ENCODE data around the gene CCDC102A.
"Not testable (repeated sequence)": the region's sequence is repeated elsewhere in the genome, so short reads cannot be mapped to it uniquely, and the experiment has no call there.

The CCDC102A gene

GRCh38 chr16:57564571-57565270 lies 28.4 kb upstream of the CCDC102A start:
- no peak for DNase-seq

DNA sequence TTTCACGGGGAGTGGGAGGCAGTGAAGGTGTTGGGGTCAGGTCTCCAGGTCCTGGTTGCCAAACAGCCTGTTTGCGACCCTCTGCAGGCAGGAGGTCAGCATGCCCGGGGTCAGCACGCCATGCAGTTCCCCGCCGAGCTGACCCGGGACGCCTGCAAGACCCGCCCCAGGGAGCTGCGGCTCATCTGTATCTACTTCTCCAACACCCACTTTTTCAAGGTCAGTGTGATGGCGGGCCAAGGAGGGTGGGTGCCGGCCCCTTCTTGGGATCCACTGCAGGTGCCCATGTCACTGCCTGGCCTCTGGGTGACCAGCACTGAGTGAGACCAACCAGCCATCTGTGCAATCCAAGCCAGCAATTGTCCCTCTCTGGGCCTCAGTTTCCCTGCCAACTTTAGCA lies 27.4 kb upstream of the CCDC102A start:
- DNase-seq = no peak

- no peak for DNase-seq
Observed at GRCh38 chr16:57563487-57563750, 27.0 kb upstream of the CCDC102A start.

DNA sequence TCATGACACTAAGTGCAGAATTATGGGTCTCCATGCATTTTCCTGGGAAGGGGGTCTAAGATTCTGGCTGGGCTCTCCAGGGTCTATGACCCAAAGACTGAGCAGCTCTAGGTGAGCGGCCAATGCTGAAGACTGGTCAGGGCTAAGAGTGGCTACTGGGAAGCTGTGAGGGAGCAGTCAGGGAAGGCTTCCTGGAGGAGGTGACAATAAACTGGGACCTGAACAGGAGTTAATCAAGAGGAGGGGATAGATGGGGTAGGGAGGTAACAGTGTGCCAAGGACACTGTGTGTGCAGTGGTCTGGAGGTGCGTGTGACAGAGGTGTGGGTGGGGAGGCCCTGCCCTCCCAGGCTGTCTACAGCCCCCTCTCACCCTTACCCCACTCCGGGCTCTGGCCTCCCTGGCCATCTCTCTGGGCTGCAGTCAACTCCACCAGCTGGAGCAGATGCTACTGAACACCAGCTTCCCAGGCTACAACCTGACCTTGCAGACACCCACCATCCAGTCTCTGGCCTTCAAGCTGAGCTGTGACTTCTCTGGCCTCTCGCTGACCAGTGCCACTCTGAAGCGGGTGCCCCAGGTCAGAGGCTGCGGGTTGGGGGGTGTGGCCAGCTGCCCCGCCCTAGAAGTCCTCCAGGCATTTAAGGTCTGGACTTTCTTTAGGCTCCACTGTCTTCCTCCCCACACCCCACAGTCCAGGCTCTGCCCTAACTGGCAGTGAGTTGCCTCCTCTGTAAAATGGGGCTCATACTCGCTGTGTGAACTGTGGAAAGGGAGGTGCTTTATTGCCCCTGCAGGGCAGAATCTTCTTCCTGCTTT lies 26.5 kb upstream of the CCDC102A start:
- DNase-seq = no peak

- no peak for DNase-seq
Observed at GRCh38 chr16:57562066-57562465, 25.7 kb upstream of the CCDC102A start.

GRCh38 chr16:57559072-57559790 lies 22.9 kb upstream of the CCDC102A start:
- DNase-seq = no peak

DNA sequence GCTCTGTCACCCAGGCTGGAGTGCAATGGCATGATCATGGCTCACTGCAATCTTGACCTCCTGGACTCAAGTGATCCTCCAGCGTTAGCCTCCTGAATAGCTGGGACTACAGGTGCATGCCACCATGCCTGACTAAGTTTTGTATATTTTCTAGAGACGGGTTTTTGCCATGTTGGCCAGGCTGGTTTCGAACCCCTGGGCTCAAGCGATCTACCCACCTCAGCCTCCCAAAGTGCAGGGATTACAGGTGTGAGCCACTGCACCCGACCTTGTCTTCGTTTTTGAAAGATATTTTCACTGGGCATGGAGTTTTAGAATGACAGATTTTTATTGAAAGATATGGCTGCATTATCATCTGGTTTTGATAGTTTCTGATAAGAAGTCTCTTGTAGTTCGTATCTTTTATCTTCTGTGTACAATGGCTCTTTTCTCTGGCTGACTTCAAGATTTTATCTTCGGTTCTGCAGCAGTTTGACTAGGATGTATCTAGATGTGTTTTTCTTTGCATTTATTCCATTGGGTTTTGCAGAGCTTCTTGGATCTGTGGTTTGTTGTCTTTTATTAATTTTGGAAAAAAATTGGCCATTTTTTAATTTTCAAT lies 20.7 kb upstream of the CCDC102A start:
- no peak for DNase-seq

DNA sequence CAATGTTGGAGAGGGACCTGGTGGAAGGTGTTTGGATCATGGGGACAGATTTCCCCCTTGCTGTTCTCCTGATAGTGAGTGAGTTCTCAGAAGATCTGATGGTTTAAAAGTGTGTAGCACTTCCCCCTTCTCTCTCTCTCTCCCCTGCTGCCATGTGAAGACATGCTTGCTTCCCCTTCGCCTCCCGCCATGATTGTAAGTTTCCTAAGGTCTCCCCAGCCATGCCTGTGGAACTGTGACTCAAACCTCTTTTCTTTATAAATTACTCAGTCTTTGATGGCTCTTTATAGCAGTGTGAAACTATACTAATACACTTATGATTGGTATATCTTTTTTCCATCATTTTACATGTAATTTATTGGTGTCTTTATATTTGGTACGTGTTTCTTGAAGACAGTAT lies 19.5 kb upstream of the CCDC102A start:
- DNase-seq = no peak

DNA sequence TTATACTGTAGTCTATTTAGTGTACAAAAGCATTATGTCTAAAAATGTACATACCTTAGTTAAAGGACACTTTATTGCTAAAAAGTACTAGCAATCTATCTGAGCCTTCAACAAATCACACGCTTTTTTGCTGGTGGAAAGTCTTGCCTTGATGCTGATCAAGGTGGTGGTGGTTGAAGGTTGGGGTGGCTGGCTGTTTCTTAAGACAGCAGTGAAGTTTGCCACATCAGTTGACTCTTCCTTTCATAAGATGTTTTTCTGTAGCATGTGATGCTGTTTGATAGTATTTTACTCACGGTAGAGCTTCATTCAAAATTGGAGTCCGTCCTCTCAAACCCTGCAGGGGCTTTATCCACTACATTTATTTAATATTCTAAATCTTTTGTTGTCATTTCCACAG lies 14.7 kb upstream of the CCDC102A start:
- no peak for DNase-seq

GRCh38 chr16:57549730-57550129 lies 13.4 kb upstream of the CCDC102A start:
- no peak for DNase-seq

GRCh38 chr16:57548408-57548807 lies 12.0 kb upstream of the CCDC102A start:
- DNase-seq = no peak

GRCh38 chr16:57547524-57547923 lies 11.2 kb upstream of the CCDC102A start:
- not testable (repeated sequence) for DNase-seq

DNA sequence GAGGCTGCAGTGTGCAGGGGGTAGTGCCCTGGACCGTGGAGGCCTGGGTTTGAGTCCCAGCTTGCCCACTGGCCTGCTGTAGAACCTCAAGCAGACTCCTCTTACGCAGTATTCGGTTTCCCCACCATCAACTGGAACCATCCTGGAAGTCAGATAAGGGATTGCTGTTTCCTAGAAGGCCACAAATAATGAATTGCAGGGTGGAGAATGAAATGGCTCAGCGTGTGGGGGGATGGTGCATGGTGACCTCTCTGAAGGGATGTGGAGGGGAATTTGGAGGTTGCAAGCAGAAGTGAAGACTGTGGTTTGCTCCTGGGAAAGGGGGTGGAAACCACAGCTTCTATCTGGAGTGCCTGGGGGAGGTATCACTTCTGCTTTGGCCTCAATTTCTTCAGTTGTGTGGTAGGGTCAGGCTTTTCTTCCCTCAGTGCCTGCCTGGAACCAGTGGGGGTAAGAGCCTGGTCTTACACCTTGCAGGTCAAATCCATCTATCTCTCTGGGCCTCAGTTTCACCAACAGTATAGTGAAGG lies 7.8 kb upstream of the CCDC102A start:
- DNase-seq = no peak

DNA sequence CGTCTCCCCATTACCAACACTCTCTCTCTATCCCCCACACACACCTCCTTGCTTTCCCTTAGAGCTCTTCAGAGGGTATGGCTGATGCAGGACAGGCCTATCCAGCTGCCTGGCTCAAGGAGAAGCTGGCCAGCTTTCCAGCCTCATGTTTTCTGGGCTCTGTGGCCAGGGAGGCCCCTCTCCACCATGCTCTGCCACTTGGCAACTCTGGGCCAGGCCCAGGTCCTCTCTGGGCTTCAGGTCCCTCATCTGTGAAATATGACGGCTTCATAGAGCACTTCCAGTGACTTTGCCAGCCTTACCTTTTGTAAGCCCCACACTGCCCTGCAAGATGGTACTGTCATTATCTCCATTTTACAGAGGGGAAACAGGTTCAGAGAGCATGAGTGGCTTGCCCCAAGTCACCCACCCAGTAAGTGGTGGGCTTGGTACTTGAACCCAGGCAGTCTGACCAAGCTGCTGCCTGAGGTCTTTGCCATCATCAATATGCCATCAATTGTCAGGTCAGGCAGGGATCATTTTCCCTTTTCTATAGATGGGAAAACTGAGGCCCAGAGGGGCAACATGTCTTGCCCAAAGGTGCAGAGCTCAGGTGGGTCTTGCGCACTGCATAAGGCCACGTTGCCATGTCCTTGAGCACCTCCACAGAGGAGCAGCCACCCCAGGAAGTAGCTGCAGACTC lies 5.5 kb upstream of the CCDC102A start:
- no peak for DNase-seq

GRCh38 chr16:57540906-57541753 lies 4.8 kb upstream of the CCDC102A start:
- no peak for DNase-seq

DNA sequence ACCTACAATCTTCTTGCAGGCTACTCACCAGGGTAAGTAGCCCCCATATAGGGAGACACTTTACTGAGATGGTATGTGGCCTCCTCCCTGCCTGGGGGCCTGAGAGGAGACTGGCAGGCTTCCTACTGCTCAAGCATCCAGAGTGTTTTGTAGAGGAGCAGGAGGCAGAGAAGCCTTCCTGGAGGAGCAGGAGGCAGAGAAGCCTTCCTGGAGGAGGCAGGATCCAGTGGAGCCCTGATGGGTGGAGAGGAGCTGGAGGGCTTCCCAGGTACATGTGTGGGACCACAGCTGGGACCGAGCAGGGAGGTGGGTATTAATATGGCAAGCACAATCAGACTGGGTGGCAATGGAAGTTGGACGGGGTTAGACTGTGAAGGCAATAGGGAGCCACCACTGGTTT lies 4.0 kb upstream of the CCDC102A start:
- DNase-seq = no peak

DNA sequence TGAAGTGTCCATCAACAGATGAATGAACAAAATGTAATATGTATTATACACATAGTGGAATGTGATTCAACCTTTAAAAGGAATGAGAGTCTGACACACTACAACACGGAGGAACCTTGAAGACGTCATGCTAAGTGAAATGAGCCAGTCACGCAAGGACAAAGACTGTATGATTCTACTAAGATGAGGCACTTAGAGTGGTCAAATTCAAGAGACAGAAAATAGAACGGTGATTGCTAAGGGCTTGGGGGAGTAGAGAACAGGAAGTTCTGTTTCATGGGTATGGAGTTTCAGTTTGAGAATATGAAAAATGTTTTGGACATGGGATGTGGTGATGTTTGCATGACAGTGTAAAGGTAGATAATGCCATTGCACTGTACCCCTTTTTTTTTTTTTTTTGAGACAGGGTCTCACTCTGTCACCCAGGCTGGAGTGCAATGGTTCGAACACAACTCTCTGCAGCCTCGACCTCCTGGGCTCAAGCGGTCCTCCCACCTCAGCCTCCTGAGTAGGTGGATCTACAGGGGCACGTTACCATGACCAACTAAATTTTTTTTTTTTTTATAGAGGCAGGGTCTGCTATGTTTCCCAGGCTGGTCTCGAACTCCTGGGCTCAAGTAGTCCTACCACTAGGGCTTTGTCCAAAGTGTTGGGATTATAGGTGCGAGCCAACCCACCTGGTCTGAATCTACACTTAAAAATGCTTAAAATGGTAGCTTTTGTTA lies 2.9 kb upstream of the CCDC102A start:
- DNase-seq = no peak

DNA sequence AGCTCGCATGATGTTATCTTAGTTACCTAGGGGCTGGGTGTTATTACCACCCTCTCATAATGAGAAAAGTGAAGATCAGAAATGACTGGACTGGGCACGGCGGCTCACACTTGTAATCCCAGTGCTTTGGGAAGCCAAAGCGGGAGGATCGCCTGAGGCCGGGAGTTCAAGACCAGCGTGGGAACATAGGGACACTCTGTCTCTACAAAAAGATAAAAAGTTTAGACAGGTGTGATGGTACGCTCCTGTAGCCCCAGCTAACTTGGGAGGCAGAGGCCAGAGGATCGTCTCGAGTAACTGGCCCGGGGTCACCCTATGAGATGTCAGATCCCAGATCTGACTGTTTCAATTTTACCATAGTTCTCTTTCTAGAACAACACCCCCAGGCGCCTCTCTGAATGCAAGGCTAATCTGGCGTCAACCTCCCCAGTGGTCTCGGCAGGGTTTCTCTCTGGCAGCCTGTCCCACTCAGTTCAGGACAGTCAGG lies 1.9 kb upstream of the CCDC102A start:
- no peak for DNase-seq

DNA sequence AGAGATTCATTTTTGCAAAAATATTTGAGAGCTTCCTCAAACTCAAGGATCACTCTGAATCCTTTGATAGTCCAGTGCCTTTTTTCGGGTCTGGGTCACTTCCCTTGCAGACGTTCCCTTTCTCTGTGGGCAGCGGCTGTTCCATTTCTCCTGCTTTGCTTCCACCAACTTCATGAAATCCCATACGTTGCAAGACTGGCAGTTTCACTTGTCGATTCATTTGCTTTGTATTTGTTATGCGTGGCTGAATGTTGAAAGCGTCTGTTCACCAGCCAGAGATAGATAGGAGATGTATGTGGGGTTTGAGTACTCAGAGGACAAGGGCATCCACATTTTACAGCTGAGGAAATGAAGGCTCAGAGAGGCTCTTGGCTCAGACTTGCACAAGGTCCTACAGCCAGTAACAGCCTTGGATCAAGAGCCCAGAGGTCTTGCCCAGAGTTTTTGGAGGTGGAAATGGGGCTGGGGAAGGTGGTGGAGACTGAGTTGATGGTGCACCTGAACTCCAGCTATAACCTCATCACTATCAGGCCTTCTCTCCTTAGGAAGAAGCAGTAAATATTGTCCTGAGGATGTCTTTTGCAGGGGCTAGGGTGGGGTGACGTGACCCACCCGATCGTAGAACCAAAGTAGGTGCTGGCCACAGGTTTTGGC lies 1.3 kb upstream of the CCDC102A start:
- DNase-seq = no peak

- no peak for DNase-seq
Observed at GRCh38 chr16:57537194-57537505, 779 bp upstream of the CCDC102A start.

All from stimulated activated CD4-positive, alpha-beta T cell treated with anti-CD3 and anti-CD28 coated beads, Interleukin-4, amount 100 ng/mL, for 1 hour (primary cell).